ACC112 (cell line): ENCODE measurements around the gene LCE4A.
"Not testable (repeated sequence)": the region's sequence is repeated elsewhere in the genome, so short reads cannot be mapped to it uniquely, and the experiment has no call there.

ENCODE experiments used
- H2AFZ ChIP-seq: fragments of 200-600 bp; sonication (generic); one replicate; pipeline ENCODE4 v1.6.0; 2017; ENCODE audit warnings: antibody characterized with exemption, low read length; ENCODE audit not compliant: unreplicated experiment
- H3K27ac ChIP-seq: fragments of 200-600 bp; sonication (generic); 2 replicates; pipeline ENCODE4 v1.5.1; 2014; ENCODE audit warnings: low read depth, mild to moderate bottlenecking, antibody characterized with exemption, low read length, moderate library complexity
- H3K27me3 ChIP-seq: fragments of 200-600 bp; sonication (generic); 2 replicates; pipeline ENCODE4 v1.6.1; 2014; ENCODE audit warnings: mild to moderate bottlenecking, antibody characterized with exemption, low read length, moderate library complexity, mixed read lengths; ENCODE audit not compliant: insufficient read depth
- H3K36me3 ChIP-seq: fragments of 200-600 bp; sonication (generic); 2 replicates; pipeline ENCODE4 v1.6.1; 2016; ENCODE audit warnings: mild to moderate bottlenecking, antibody characterized with exemption, low read length, moderate library complexity, mixed read lengths; ENCODE audit not compliant: insufficient read depth
- H3K4me1 ChIP-seq: fragments of 200-600 bp; sonication (generic); one replicate; pipeline ENCODE4 v1.6.1; 2016; ENCODE audit warnings: low read length, mixed read lengths; ENCODE audit not compliant: insufficient read depth, unreplicated experiment, control insufficient read depth
- H3K4me3 ChIP-seq: fragments of 200-600 bp; sonication (generic); 2 replicates; pipeline ENCODE4 v1.5.1; 2014; ENCODE audit warnings: mild to moderate bottlenecking, low read depth, low read length
- H3K79me2 ChIP-seq: fragments of 200-600 bp; sonication (generic); one replicate; pipeline ENCODE4 v1.6.0; 2016; ENCODE audit warnings: low read length; ENCODE audit not compliant: control insufficient read depth, unreplicated experiment, insufficient read depth

LCE4A gene

GRCh38 chr1:152707860-152708259 lies at the start of gene LCE4A:
TSS of gene LCE4A (plus strand) at chr1:152708160. CDS start at chr1:152709076, 916 bp downstream.
- Histone ChIP-seq H3K4me1 (no peaks in the 10 kb centered on the region), H3K27ac (no peak within 1 kb of the TSS), H3K36me3 (no peaks in the 10 kb centered on the region), H3K79me2 (no peaks in the 10 kb centered on the region), H3K4me3 (no peak within 1 kb of the TSS), H2AFZ (no peak within 1 kb of the TSS), H3K27me3 (no peaks in the 10 kb centered on the region)

- H3K79me2 ChIP-seq = no peaks in the 10 kb centered on the region
- no peak overlapping the region for H3K27ac ChIP-seq
- no peak overlapping the region for H2AFZ ChIP-seq
- no peaks in the 10 kb centered on the region for H3K36me3 ChIP-seq
- no peaks in the 10 kb centered on the region for H3K4me1 ChIP-seq
- peaks cover 22% of the 10 kb centered on the region; the same call in 1 of the 2 replicates for H3K27me3 ChIP-seq
- no peak overlapping the region for H3K4me3 ChIP-seq
These were observed 49.3 kb upstream of the LCE4A start for GRCh38 chr1:152658649-152659048.

- Histone ChIP-seq H3K79me2 (no peaks in the 10 kb centered on the region), H3K4me3 (no peak within 1 kb of the TSS), H3K36me3 (no peaks in the 10 kb centered on the region), H3K4me1 (no peaks in the 10 kb centered on the region), H3K27me3 (peaks cover 14% of the 10 kb centered on the region; the same call in 1 of the 2 replicates), H2AFZ (no peak within 1 kb of the TSS), H3K27ac (no peak within 1 kb of the TSS)
These were observed 44.9 kb upstream of the LCE4A start, which contains the start of gene LCE2D for GRCh38 chr1:152663098-152663497. TSS of gene LCE2D (plus strand) at chr1:152663380. CDS start at chr1:152664106, 726 bp downstream.

GRCh38 chr1:152666171-152666570 lies 41.8 kb upstream of the LCE4A start:
- H3K79me2 ChIP-seq = not testable (repeated sequence)

GRCh38 chr1:152667648-152668047 lies 40.3 kb upstream of the LCE4A start:
- Histone ChIP-seq H3K27ac (no peak overlapping the region), H3K4me3 (no peak overlapping the region), H2AFZ (no peak overlapping the region), H3K4me1 (no peaks in the 10 kb centered on the region), H3K27me3 (no peaks in the 10 kb centered on the region), H3K79me2 (no peaks in the 10 kb centered on the region), H3K36me3 (no peaks in the 10 kb centered on the region)

More at GRCh38 chr1:152666171-152666570, 41.8 kb upstream of the LCE4A start:
- H3K36me3 ChIP-seq, H3K4me3 ChIP-seq, H2AFZ ChIP-seq, H3K27me3 ChIP-seq, H3K27ac ChIP-seq, H3K4me1 ChIP-seq: not testable (repeated sequence)

GRCh38 chr1:152673016-152673415 lies 34.9 kb upstream of the LCE4A start:
- no peak overlapping the region for H3K4me3 ChIP-seq
- no peaks in the 10 kb centered on the region for H3K36me3 ChIP-seq
- no peaks in the 10 kb centered on the region for H3K4me1 ChIP-seq
- H3K79me2 ChIP-seq = no peaks in the 10 kb centered on the region
- no peak overlapping the region for H3K27ac ChIP-seq
- H2AFZ ChIP-seq = no peak overlapping the region
- no peaks in the 10 kb centered on the region for H3K27me3 ChIP-seq

GRCh38 chr1:152674983-152675382 lies 33.0 kb upstream of the LCE4A start, which contains the start of gene LCE2C:
TSS of gene LCE2C (plus strand) at chr1:152675279. CDS start at chr1:152676016, 737 bp downstream.
- not testable (repeated sequence) for H3K4me3 ChIP-seq, H2AFZ ChIP-seq, H3K27ac ChIP-seq, H3K27me3 ChIP-seq, H3K4me1 ChIP-seq, H3K36me3 ChIP-seq, H3K79me2 ChIP-seq

- Histone ChIP-seq H3K4me1 (no peaks in the 10 kb centered on the region), H2AFZ (no peak overlapping the region), H3K27me3 (no peaks in the 10 kb centered on the region), H3K4me3 (no peak overlapping the region), H3K79me2 (no peaks in the 10 kb centered on the region), H3K36me3 (no peaks in the 10 kb centered on the region), H3K27ac (no peak overlapping the region)
These were observed 28.5 kb upstream of the LCE4A start for GRCh38 chr1:152679459-152679858.

GRCh38 chr1:152681616-152682015 lies 26.3 kb upstream of the LCE4A start:
- H3K79me2 ChIP-seq = no peaks in the 10 kb centered on the region
- no peaks in the 10 kb centered on the region for H3K27me3 ChIP-seq
- H3K36me3 ChIP-seq = no peaks in the 10 kb centered on the region
- H3K4me1 ChIP-seq = no peaks in the 10 kb centered on the region
- H2AFZ ChIP-seq = no peak overlapping the region
- H3K4me3 ChIP-seq = no peak overlapping the region
- H3K27ac ChIP-seq = no peak overlapping the region

- Histone ChIP-seq H3K36me3 (no peaks in the 10 kb centered on the region), H3K4me3 (no peak overlapping the region), H3K79me2 (no peaks in the 10 kb centered on the region), H3K4me1 (no peaks in the 10 kb centered on the region), H2AFZ (no peak overlapping the region), H3K27me3 (no peaks in the 10 kb centered on the region), H3K27ac (no peak overlapping the region)
These were observed 24.1 kb upstream of the LCE4A start for GRCh38 chr1:152683846-152684245.

GRCh38 chr1:152685823-152686222 lies 22.1 kb upstream of the LCE4A start, which contains the start of gene LCE2B:
TSS of gene LCE2B (plus strand) at chr1:152686123. CDS start at chr1:152686844, 721 bp downstream.
- H3K4me3 ChIP-seq, H2AFZ ChIP-seq, H3K27me3 ChIP-seq, H3K4me1 ChIP-seq, H3K36me3 ChIP-seq, H3K79me2 ChIP-seq, H3K27ac ChIP-seq: not testable (repeated sequence)
